ENCODE measurements around the gene GPHB5. TPM values are rescaled to one million over a fixed set of nuclear protein-coding genes. Genes with fewer than 3 reads are reported as not detected.

Gene GPHB5
- total RNA-seq, 1 donor from 2014 or later = not detected

DNA sequence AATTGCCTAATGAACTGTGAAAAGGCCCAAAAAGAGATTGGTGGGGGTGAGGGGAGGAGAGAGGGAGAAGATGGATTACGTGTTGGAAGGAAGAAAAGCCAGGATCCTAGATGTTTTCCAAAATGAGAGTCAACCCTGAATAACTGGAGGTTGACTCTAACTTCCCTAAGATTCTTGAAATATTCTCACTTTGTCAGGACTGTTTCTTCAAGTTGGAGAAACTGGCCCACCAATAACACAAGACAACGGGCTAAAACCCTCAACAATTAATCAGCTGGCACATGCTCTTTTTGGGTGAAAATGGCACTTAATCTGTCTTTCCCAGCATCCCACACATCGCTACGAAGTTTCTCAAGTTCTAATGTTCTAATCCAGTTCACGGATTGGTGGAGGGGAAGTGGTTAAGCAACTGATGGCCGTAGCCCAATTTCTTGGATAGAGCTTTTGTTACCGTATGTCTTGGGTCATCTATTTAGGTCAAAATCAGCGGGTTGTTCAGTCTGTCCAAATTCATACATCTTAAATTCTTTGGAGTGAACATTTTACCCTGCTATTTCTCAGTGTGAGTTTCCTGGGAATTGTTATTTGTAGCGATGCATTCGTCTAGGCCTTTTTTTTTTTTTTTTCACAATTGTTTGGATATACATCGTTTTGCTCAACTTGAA lies 49.0 kb downstream of the GPHB5 start:
- no peak overlapping the region for H3K27ac Mint-ChIP-seq
- H3K9me3 Mint-ChIP-seq (ENCODE audit: low read depth) = peaks cover 3% of the 10 kb centered on the region
- DNase-seq (ENCODE audit: low spot score, unreplicated experiment) = no peak
- H3K27me3 Mint-ChIP-seq = peaks cover 4% of the 10 kb centered on the region
- peaks cover 12% of the 10 kb centered on the region for H3K4me1 Mint-ChIP-seq (ENCODE audit: low read depth)
- H3K36me3 Mint-ChIP-seq (ENCODE audit: insufficient read depth) = peaks cover 2% of the 10 kb centered on the region
- no peak overlapping the region for H3K4me3 Mint-ChIP-seq (ENCODE audit: low read depth)
- TF ChIP-seq, protein P1, sequence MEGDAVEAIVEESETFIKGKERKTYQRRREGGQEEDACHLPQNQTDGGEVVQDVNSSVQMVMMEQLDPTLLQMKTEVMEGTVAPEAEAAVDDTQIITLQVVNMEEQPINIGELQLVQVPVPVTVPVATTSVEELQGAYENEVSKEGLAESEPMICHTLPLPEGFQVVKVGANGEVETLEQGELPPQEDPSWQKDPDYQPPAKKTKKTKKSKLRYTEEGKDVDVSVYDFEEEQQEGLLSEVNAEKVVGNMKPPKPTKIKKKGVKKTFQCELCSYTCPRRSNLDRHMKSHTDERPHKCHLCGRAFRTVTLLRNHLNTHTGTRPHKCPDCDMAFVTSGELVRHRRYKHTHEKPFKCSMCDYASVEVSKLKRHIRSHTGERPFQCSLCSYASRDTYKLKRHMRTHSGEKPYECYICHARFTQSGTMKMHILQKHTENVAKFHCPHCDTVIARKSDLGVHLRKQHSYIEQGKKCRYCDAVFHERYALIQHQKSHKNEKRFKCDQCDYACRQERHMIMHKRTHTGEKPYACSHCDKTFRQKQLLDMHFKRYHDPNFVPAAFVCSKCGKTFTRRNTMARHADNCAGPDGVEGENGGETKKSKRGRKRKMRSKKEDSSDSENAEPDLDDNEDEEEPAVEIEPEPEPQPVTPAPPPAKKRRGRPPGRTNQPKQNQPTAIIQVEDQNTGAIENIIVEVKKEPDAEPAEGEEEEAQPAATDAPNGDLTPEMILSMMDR (IDR thresholded peaks at IDR 0.05; ENCODE audit: unreplicated experiment) = no peak

DNA sequence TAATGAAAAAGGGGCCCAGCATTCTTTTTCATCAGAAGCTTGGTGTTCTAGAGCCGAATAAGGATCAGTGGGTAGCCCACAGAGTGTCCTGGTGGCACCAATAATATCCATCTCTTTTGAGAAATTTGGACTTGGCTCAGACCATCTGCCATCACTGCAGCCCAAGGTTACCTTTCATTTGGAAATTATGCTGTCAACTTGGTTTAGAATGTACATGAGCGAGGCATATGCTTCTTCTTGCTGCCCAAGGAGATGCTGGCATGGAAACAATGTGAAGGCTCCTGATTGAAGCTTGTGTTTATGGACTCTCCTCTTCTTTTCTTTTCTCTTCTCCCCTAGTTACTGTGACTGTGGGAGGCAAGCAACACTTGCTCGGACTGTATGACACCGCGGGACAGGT lies 50.0 kb downstream of the GPHB5 start:
- peaks cover 4% of the 10 kb centered on the region for H3K27me3 Mint-ChIP-seq
- TF ChIP-seq, protein P1 (IDR thresholded peaks at IDR 0.05; ENCODE audit: unreplicated experiment) = no peak
- peaks cover 4% of the 10 kb centered on the region for H3K9me3 Mint-ChIP-seq (ENCODE audit: low read depth)
- H3K4me1 Mint-ChIP-seq (ENCODE audit: low read depth) = peaks cover 12% of the 10 kb centered on the region
- no peak overlapping the region for H3K27ac Mint-ChIP-seq
- H3K36me3 Mint-ChIP-seq (ENCODE audit: insufficient read depth) = peaks cover 2% of the 10 kb centered on the region
- DNase-seq (ENCODE audit: low spot score, unreplicated experiment) = no peak
- H3K4me3 Mint-ChIP-seq (ENCODE audit: low read depth) = no peak overlapping the region

DNA sequence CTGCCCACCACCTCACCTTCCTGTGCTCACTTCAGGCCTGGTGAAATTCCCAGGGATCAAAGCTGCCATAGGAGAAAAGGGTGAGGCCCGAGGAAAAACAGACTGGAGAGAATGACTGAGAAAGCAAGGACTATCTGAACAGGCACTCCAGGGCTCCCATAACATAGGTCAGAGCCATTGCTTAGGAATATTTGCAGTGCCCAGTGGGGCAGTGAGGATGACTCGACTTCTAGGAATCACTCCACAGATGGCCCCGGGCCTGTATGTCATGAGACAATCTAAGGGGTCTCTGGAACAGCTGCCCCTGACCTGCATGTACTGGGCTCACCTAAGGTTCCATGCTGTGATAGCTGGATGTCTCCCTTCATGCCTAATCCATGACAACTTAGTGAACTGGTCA lies 51.6 kb downstream of the GPHB5 start:
- no peak for DNase-seq (ENCODE audit: low spot score, unreplicated experiment)
- Mint-ChIP-seq H3K9me3 (ENCODE audit: low read depth) (peaks cover 4% of the 10 kb centered on the region), H3K27me3 (peaks cover 13% of the 10 kb centered on the region), H3K27ac (no peak overlapping the region), H3K4me3 (ENCODE audit: low read depth) (no peak overlapping the region), H3K4me1 (ENCODE audit: low read depth) (peaks cover 12% of the 10 kb centered on the region), H3K36me3 (ENCODE audit: insufficient read depth) (peaks cover 2% of the 10 kb centered on the region)
- TF ChIP-seq, protein P1 (IDR thresholded peaks at IDR 0.05; ENCODE audit: unreplicated experiment) = no peak

DNA sequence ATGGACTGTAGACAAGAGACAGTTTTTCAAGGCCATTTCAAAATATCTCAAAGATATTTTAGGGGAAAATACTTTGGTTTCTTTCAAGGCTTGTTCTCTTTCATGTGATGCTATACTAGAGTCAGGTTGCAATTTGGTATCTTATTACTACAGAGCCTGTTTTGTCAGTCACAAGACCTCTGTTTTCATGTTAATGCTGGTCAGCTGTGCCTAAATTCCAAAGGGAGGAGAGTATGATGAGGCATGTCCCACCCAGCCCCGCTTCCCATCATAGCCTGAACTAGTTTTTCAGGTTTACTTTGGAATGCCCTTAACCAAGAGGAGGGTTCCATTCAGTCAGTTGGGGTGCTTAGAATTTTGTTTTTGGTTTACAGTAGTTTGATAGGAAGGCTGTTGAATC lies 52.6 kb downstream of the GPHB5 start:
- Mint-ChIP-seq H3K27me3 (peaks cover 19% of the 10 kb centered on the region), H3K4me3 (ENCODE audit: low read depth) (no peak overlapping the region), H3K9me3 (ENCODE audit: low read depth) (peaks cover 4% of the 10 kb centered on the region), H3K27ac (no peak overlapping the region), H3K4me1 (ENCODE audit: low read depth) (peaks cover 14% of the 10 kb centered on the region), H3K36me3 (ENCODE audit: insufficient read depth) (peaks cover 2% of the 10 kb centered on the region)
- no peak for DNase-seq (ENCODE audit: low spot score, unreplicated experiment)
- TF ChIP-seq, protein P1 (IDR thresholded peaks at IDR 0.05; ENCODE audit: unreplicated experiment) = no peak

Other genes starting within 250 kb of the GPHB5 start
- 1.8 and 1.9 TPM in 2 replicates for gene RHOJ, start 114.5 kb downstream of the GPHB5 start, total RNA-seq
- 55.3 and 56.7 TPM in 2 replicates for gene PPP2R5E, start 224.4 kb upstream of the GPHB5 start, total RNA-seq

All from progenitor cell of endocrine pancreas (in vitro differentiated cells).